Keratinocyte (primary cell): ENCODE data around the gene ELAVL1. TPM values are rescaled to one million over a fixed set of nuclear protein-coding genes. Genes with fewer than 3 reads are reported as not detected.

Experiments used
- DNase-seq: peaks from one replicate; pipeline ENCODE4 v3.0.0-alpha.2; 2011; ENCODE audit warnings: low read depth, missing footprints, low spot score
- FAIRE-seq: peaks from 2 replicates; lab custom pipeline; 2011; peaks lifted over from hg19 to GRCh38; lab: Jason Lieb, UNC
- H2AFZ ChIP-seq: 2 replicates; pipeline ENCODE4 v1.6.0; 2012; ENCODE audit warnings: low read length, control low read depth, inconsistent platforms; ENCODE audit not compliant: control insufficient read depth
- H3K27ac ChIP-seq: 2 replicates; pipeline ENCODE4 v1.5.1; 2011; ENCODE audit warnings: low read length; ENCODE audit not compliant: control insufficient read depth, insufficient read depth
- H3K27me3 ChIP-seq: 3 replicates; pipeline ENCODE4 v1.6.0; 2011; ENCODE audit warnings: low read length; ENCODE audit not compliant: control insufficient read depth, insufficient read depth; ENCODE audit errors: extremely low read depth
- H3K36me3 ChIP-seq, 2 experiments: 2 replicates in 1 of 2; 3 replicates in 1 of 2; pipeline ENCODE4 v1.5.1; 2011; ENCODE audit warnings: low read length in 2 of 2, mild to moderate bottlenecking in 1 of 2; ENCODE audit not compliant: control insufficient read depth in 2 of 2, insufficient read depth in 2 of 2; ENCODE audit errors: extremely low read depth in 1 of 2
- H3K4me1 ChIP-seq: 3 replicates; pipeline ENCODE4 v1.5.1; 2011; ENCODE audit warnings: low read length; ENCODE audit not compliant: control insufficient read depth, insufficient read depth; ENCODE audit errors: extremely low read depth
- H3K4me2 ChIP-seq: 3 replicates; pipeline ENCODE4 v1.6.0; 2011; ENCODE audit warnings: low read depth, low read length; ENCODE audit not compliant: control insufficient read depth, insufficient read depth; ENCODE audit errors: extremely low read depth
- H3K4me3 ChIP-seq, 3 experiments: fragments of 200-600 bp in 1 of 3; sonication (generic) in 1 of 3; 2 replicates in 2 of 3; 3 replicates in 1 of 3; pipeline ENCODE4 v1.5.1; 2011 to 2016; ENCODE audit warnings: low read length in 3 of 3, mild to moderate bottlenecking in 3 of 3, control low read depth in 2 of 3, inconsistent platforms in 1 of 3, low read depth in 1 of 3, mixed read lengths in 1 of 3, mixed run types in 1 of 3, moderate library complexity in 1 of 3; ENCODE audit not compliant: control insufficient read depth in 2 of 3, insufficient read depth in 2 of 3; ENCODE audit errors: extremely low read depth in 1 of 3
- H3K79me2 ChIP-seq: 2 replicates; pipeline ENCODE4 v1.6.0; 2012; ENCODE audit warnings: low read length; ENCODE audit not compliant: control insufficient read depth, insufficient read depth
- H3K9ac ChIP-seq: 3 replicates; pipeline ENCODE4 v1.6.0; 2011; ENCODE audit warnings: low read length; ENCODE audit not compliant: control insufficient read depth, insufficient read depth; ENCODE audit errors: extremely low read depth
- H3K9me1 ChIP-seq: 3 replicates; pipeline ENCODE4 v1.6.0; 2011; ENCODE audit warnings: low read length; ENCODE audit not compliant: control insufficient read depth, insufficient read depth; ENCODE audit errors: extremely low read depth
- H3K9me3 ChIP-seq: 2 replicates; pipeline ENCODE4 v1.5.1; 2012; ENCODE audit warnings: low read depth, low read length; ENCODE audit not compliant: control insufficient read depth
- H4K20me1 ChIP-seq: 3 replicates; pipeline ENCODE4 v1.6.0; 2011; ENCODE audit warnings: low read length; ENCODE audit not compliant: control insufficient read depth, insufficient read depth; ENCODE audit errors: extremely low read depth
- EZH2 ChIP-seq: IDR thresholded peaks from one replicate; pipeline ENCODE4 v1.6.1; 2012; ENCODE audit warnings: inconsistent platforms, mild to moderate bottlenecking, low read length, moderate library complexity
- dilution Hi-C: fragments of 300-500 bp; cut with MboI; formaldehyde crosslinking; loops from one replicate; pipeline ENCODE4 v1.7.0; 2020; ENCODE audit warnings: low sequenced_read_pairs; ENCODE audit not compliant: extremely low pct_ligation_motif_present
- polyA plus RNA-seq, 5 experiments: library from polyadenylated mRNA; depleted of rRNA in 3 of 5; stranded (reverse) in 3 of 5; stranded (forward) in 1 of 5; unstranded in 1 of 5; fragments of >200 nt; gene quantifications; 1 replicate in 1 of 5; 2 replicates in 3 of 5; 3 replicates in 1 of 5; pipeline versions ENCODE4 v1.2.1 to v1.2.3, GENCODE V29; 2011 to 2012; ENCODE audit warnings: missing spikeins in 2 of 5, low read depth in 1 of 5, low replicate concordance in 1 of 5
- TF ChIP-seq, protein P1 (sequence below), 3 experiments: IDR thresholded peaks in 1 of 3; conservative IDR thresholded peaks in 1 of 3; optimal IDR thresholded peaks in 1 of 3; 2 replicates in 2 of 3; 3 replicates in 1 of 3; pipeline versions ENCODE3 to v1.5.1; 2011; ENCODE audit warnings: low read length in 3 of 3, mild to moderate bottlenecking in 3 of 3, moderate library complexity in 2 of 3, control low read depth in 1 of 3, inconsistent platforms in 1 of 3; ENCODE audit not compliant: insufficient read depth in 2 of 3; ENCODE audit errors: extremely low read depth in 1 of 3

Gene ELAVL1
- polyA plus RNA-seq, 1 donor (not counting 4 experiments of a cell fraction or from before 2014, with no cell fraction given): 46.9 TPM

- Histone ChIP-seq H3K27ac (no peak overlapping the region), H4K20me1 (no peaks in the 10 kb centered on the region), H3K27me3 (no peaks in the 10 kb centered on the region), H3K4me3 (no peak overlapping the region), H3K9me1 (no peaks in the 10 kb centered on the region), H3K9me3 (no peaks in the 10 kb centered on the region), H3K4me2 (no peak overlapping the region), H2AFZ (no peak overlapping the region), H3K36me3 (peaks cover 0 to 10% of the 10 kb centered on the region in 2 experiments), H3K4me1 (peaks cover 10% of the 10 kb centered on the region), H3K79me2 (no peaks in the 10 kb centered on the region), H3K9ac (no peak overlapping the region)
- FAIRE-seq (no peak), DNase-seq (no peak)
- no peak for TF ChIP-seq EZH2
- TF ChIP-seq, protein P1, sequence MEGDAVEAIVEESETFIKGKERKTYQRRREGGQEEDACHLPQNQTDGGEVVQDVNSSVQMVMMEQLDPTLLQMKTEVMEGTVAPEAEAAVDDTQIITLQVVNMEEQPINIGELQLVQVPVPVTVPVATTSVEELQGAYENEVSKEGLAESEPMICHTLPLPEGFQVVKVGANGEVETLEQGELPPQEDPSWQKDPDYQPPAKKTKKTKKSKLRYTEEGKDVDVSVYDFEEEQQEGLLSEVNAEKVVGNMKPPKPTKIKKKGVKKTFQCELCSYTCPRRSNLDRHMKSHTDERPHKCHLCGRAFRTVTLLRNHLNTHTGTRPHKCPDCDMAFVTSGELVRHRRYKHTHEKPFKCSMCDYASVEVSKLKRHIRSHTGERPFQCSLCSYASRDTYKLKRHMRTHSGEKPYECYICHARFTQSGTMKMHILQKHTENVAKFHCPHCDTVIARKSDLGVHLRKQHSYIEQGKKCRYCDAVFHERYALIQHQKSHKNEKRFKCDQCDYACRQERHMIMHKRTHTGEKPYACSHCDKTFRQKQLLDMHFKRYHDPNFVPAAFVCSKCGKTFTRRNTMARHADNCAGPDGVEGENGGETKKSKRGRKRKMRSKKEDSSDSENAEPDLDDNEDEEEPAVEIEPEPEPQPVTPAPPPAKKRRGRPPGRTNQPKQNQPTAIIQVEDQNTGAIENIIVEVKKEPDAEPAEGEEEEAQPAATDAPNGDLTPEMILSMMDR (optimal IDR thresholded peaks at IDR 0.05 in 1 of 3, IDR thresholded peaks at IDR 0.05 in 1 of 3, conservative IDR thresholded peaks at IDR 0.05 in 1 of 3; ENCODE audit: extremely low read depth in 1 of 3, insufficient read depth in 2 of 3, low read length in 3 of 3): no peak
- dilution Hi-C loops: no loop called here
Observed at GRCh38 chr19:7953576-7953975, 51.9 kb downstream of the ELAVL1 start.

DNA sequence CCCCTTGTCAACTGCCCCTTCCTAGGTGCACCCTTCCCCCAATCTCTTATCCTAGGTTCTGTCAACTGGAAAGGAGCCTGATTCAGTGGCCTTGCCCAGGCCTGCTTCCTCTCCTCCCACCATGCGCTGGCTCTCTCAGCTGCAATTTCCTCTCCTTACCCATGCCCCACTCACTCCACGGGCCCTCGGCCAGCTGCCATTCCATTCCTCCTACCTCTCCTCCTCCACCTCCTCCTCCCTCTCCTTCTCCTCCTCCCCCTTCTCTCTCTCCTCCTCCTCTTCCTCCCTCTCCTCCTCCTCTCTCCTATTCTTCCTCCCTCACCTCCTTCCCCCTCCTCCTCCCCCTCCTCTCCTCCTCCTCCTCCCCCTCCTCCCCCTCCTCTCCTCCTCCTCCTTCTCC, 52.4 kb downstream of the ELAVL1 start:
- Histone ChIP-seq H3K4me2 (peak overlapping the region; percentile 66), H3K9ac (no peak overlapping the region), H2AFZ (no peak overlapping the region), H3K9me3 (no peaks in the 10 kb centered on the region), H3K9me1 (no peaks in the 10 kb centered on the region), H3K27me3 (no peaks in the 10 kb centered on the region), H3K4me3 (peak overlapping the region in 1 of 3 experiments; percentile 10), H3K4me1 (peaks cover 10% of the 10 kb centered on the region), H4K20me1 (no peaks in the 10 kb centered on the region), H3K79me2 (no peaks in the 10 kb centered on the region), H3K36me3 (peaks cover 0 to 8% of the 10 kb centered on the region in 2 experiments), H3K27ac (peak overlapping the region; percentile 20)
- TF ChIP-seq, protein P1 (optimal IDR thresholded peaks at IDR 0.05 in 1 of 3, IDR thresholded peaks at IDR 0.05 in 1 of 3, conservative IDR thresholded peaks at IDR 0.05 in 1 of 3; ENCODE audit: extremely low read depth in 1 of 3, insufficient read depth in 2 of 3, low read length in 3 of 3): no peak
- TF ChIP-seq EZH2: no peak
- dilution Hi-C loops: no loop called here
- peak; percentile 96 for FAIRE-seq
- DNase-seq: no peak
